ENCODE results near the gene LRCH3.

DNA sequence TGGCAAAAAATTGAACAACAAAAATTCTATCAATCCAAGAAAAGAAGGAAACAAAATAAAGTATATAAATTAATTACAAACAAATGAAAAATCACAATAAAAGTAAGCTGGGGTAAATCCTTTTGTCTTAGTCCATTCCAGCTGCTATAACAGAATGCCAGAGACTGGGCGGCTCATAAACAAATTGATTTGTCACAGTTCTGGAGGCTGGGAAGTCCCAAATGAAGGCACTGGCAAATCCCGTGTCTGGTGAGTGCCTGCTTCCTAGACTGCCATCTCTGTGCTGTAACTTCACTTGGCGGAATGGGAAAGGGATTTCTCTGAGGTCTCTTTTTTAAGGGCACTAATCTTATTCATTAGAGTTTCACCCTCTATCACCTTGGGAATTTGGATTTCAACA lies 105.4 kb downstream of the LRCH3 start:
- TF ChIP-seq, protein P1, sequence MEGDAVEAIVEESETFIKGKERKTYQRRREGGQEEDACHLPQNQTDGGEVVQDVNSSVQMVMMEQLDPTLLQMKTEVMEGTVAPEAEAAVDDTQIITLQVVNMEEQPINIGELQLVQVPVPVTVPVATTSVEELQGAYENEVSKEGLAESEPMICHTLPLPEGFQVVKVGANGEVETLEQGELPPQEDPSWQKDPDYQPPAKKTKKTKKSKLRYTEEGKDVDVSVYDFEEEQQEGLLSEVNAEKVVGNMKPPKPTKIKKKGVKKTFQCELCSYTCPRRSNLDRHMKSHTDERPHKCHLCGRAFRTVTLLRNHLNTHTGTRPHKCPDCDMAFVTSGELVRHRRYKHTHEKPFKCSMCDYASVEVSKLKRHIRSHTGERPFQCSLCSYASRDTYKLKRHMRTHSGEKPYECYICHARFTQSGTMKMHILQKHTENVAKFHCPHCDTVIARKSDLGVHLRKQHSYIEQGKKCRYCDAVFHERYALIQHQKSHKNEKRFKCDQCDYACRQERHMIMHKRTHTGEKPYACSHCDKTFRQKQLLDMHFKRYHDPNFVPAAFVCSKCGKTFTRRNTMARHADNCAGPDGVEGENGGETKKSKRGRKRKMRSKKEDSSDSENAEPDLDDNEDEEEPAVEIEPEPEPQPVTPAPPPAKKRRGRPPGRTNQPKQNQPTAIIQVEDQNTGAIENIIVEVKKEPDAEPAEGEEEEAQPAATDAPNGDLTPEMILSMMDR (IDR thresholded peaks at IDR 0.05): no peak
- no peak for TF ChIP-seq POLR2A (IDR thresholded peaks at IDR 0.05)
